GM12801 (cell line): ENCODE results near the gene SLC2A13.

Experiments used
- TF ChIP-seq, protein P1 (sequence below): IDR thresholded peaks from one replicate; pipeline ENCODE4 v1.5.1; 2011; ENCODE audit warnings: control low read depth; ENCODE audit not compliant: insufficient read length; ENCODE audit errors: extremely low read depth

SLC2A13 gene

DNA sequence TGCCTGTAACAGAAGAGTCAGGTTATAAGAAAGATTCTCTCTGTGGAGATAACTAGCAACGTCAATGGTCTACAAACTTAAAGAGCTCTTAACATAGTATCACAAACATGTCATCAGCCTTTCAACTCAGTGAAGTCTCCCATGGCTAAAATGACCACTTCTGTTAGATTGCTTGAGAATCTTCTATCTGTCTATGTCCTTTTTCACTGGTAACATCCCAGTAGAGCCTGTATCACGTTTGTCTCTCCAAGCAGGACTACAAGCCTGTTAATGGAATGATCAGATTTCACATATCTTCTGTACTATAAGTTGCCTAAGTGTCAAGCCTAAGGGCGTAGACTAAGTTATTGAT lies 50.7 kb downstream of the SLC2A13 start:
- TF ChIP-seq, protein P1, sequence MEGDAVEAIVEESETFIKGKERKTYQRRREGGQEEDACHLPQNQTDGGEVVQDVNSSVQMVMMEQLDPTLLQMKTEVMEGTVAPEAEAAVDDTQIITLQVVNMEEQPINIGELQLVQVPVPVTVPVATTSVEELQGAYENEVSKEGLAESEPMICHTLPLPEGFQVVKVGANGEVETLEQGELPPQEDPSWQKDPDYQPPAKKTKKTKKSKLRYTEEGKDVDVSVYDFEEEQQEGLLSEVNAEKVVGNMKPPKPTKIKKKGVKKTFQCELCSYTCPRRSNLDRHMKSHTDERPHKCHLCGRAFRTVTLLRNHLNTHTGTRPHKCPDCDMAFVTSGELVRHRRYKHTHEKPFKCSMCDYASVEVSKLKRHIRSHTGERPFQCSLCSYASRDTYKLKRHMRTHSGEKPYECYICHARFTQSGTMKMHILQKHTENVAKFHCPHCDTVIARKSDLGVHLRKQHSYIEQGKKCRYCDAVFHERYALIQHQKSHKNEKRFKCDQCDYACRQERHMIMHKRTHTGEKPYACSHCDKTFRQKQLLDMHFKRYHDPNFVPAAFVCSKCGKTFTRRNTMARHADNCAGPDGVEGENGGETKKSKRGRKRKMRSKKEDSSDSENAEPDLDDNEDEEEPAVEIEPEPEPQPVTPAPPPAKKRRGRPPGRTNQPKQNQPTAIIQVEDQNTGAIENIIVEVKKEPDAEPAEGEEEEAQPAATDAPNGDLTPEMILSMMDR: no peak

DNA sequence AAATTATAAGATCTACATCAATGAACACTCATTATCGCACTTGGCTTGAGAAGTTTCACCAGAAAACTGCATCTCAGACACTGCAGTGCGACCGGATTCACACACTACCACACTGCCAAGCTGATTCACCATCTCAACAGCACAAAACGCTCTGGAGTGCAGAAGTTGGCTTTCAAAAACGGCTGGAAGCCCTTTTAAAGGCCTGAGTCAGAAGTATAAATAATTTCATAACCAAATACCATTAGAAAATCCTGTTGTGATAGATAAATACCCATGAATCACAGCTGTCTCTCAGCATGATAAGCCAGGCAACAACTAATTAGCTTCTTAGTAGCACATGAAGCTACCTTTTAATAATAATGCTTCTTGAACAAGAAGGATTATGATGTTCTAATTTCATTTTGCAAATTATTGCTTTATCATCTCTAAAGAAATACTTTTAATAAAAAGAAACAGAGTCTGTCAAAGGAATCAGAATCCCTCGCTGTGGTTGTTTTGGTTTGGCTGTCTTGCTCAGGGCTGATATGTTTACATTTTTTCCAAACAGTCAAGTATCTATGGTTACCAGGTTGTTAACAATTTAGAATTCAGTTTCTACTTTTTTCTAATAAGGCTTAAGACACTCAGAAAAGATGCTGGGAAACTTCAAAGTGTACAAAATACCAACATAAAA lies 51.2 kb downstream of the SLC2A13 start:
- TF ChIP-seq, protein P1: no peak

DNA sequence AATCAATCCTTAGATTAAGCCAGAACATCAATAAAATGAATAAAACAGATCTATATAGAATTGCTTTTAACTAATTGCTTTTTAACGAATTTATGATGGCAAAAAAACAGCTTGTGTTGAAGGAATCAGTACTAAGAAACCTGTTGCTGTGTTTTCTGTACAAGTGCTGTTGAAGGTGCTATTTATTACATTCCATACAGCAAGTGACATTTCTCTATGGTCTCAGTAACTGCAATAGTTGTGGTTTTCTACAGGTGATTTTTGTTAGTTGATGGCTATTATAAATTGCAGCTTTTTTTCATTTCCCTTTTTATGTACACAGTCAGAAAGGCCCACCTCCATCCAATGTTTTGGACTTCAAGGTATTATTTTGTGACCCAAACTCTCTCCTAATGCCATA lies 56.6 kb downstream of the SLC2A13 start:
- TF ChIP-seq, protein P1: no peak

DNA sequence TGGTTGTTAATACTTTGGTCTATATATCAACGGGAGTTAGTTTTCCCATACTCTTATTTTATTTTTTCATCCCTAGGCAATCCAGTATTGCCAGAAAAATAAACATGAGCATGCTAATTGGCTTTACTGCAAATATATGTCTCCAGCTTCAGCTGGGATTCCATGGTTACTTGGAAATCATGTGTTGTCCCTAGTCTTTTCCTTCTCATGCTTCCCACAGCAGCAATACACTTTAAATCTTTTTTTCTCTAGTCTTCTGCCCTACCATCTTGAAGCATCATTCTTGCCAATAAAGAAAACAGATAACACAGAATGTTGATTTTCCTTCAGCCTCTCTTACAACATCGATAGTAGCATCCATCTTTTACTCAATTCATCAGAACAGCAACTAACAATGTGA lies 60.2 kb downstream of the SLC2A13 start:
- TF ChIP-seq, protein P1: no peak

DNA sequence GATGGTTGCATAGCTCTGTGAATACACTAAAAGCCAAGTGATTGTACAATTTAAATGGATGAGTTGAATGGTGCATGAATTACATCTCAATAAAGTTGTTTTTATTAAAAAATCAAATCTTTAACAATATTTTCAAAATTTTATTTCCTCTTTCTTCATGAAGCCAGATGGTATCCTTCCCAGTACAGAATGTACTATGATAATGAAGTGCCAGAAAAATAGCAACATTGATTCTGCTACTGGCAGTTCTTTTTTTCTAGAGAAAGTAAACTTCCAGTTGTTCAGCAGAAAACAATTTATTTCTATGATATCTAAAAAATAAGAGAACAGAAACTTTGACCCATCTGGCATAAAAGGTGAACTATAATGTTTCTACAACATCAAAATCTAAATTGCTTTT lies 61.5 kb downstream of the SLC2A13 start:
- TF ChIP-seq, protein P1: no peak

DNA sequence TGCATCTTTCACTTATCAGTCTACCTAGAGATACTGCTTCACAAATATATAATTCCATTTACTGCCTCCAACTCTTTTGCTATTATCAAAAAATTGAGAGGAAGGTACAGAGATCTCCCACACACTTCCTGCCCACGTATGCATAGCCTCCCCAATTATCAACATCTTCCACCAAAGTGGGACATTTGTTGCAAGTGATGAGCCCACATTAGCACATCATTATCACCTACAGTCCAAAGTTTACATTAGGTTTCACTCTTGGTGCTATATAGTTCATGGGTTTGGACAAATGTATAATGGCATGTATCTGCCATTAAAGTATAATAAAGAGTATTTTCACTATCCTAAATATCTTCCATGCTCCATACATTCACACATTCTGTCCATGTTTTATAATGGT lies 66.3 kb downstream of the SLC2A13 start:
- TF ChIP-seq, protein P1: no peak

DNA sequence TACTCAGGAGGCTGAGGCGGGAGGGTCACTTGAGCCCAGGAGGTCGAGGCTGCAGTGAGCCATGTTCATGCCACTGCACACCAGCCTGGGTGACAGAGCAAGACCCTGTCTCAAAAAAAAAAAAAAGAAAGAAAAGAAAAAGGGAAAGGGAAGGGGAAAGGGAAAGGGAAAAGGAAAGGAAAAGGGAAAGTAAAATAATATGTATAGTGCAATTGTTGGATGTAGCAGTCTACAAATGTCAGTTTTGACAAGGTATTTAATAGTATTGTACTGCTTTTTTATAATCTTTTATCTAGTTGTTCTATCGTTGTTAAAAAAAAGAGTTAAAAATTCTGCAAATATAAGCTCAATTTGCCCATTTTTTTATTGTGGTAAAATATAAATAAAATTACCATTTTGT lies 67.3 kb downstream of the SLC2A13 start:
- TF ChIP-seq, protein P1: no peak
